Calu3 (cell line): Measurements from ENCODE around the gene ARHGAP32. TPM values are rescaled to one million over a fixed set of nuclear protein-coding genes. Genes with fewer than 3 reads are reported as not detected.

Experiments
- BruUV-seq: library from RNA; stranded (reverse); fragments of 400-500 nt; replicated peaks from 2 replicates; lab custom pipeline; 2021; lab: Mats Ljungman, UMichigan
- CTCF ChIA-PET: fragments of 300-600 bp; sonication (Branson Sonifier 250); formaldehyde crosslinking; loops from one replicate; lab custom pipeline; 2022; ENCODE audit warnings: antibody characterized with exemption; lab: Charles Lee
- DNase-seq: peaks from one replicate; pipeline ENCODE4 v3.0.0; 2022
- H3K27ac Mint-ChIP-seq: one replicate; pipeline ENCODE4 v1.8.0; 2022; ENCODE audit warnings: mixed read lengths; ENCODE audit not compliant: unreplicated experiment
- H3K27me3 Mint-ChIP-seq: one replicate; pipeline ENCODE4 v1.8.0; 2022; ENCODE audit warnings: mixed read lengths; ENCODE audit not compliant: unreplicated experiment
- H3K36me3 Mint-ChIP-seq: one replicate; pipeline ENCODE4 v1.8.0; 2022; ENCODE audit warnings: mild to moderate bottlenecking, moderate library complexity, mixed read lengths; ENCODE audit not compliant: insufficient read depth, unreplicated experiment
- H3K4me1 Mint-ChIP-seq: one replicate; pipeline ENCODE4 v1.8.0; 2022; ENCODE audit warnings: mild to moderate bottlenecking, low read depth, mixed read lengths; ENCODE audit not compliant: unreplicated experiment
- H3K4me3 Mint-ChIP-seq: one replicate; pipeline ENCODE4 v1.8.0; 2022; ENCODE audit warnings: mild to moderate bottlenecking, low read depth, moderate library complexity, mixed read lengths; ENCODE audit not compliant: unreplicated experiment
- H3K9me3 Mint-ChIP-seq: one replicate; pipeline ENCODE4 v1.8.0; 2022; ENCODE audit warnings: low read depth, mixed read lengths; ENCODE audit not compliant: unreplicated experiment
- CTCF ChIP-seq: fragments of 200-600 bp; IDR thresholded peaks from one replicate; pipeline ENCODE4 v1.8.0; 2022; ENCODE audit warnings: antibody characterized with exemption; ENCODE audit not compliant: unreplicated experiment
- intact Hi-C: fragments of 100-400 bp; cut with micrococcal nuclease; formaldehyde crosslinking; loops from one replicate; pipeline ENCODE4 v1.10.0; 2022; ENCODE audit not compliant: unreplicated experiment
- total RNA-seq: library from RNA; stranded (reverse); gene quantifications from 2 replicates; pipeline ENCODE4 v1.2.3, GENCODE V29; 2022

Gene ARHGAP32
- total RNA-seq, 1 experiment from 2014 or later, result 40.1 TPM

GRCh38 chr11:128955636-128956035 lies 236.5 kb downstream of the ARHGAP32 start:
- BruUV-seq, result no TSS peak
- DNase-seq, result no peak
- CTCF ChIA-PET, result interaction anchor here (0.9 to 1.4 kb wide), 6 partner anchors 47 to 71 kb away, joined by 4 to 20 read pairs (median 6); no protein-coding TSS in a partner anchor
- intact Hi-C loops, result loop anchor here (1.0 kb wide), 1 partner anchor 71 kb away; no protein-coding TSS in a partner anchor
- no peak overlapping the region for H3K4me3 Mint-ChIP-seq
- peaks cover 19% of the 10 kb centered on the region for H3K36me3 Mint-ChIP-seq
- no peaks in the 10 kb centered on the region for H3K9me3 Mint-ChIP-seq
- TF ChIP-seq CTCF, result no peak
- H3K4me1 Mint-ChIP-seq, result no peaks in the 10 kb centered on the region
- H3K27ac Mint-ChIP-seq, result no peak overlapping the region
- no peaks in the 10 kb centered on the region for H3K27me3 Mint-ChIP-seq

GRCh38 chr11:128953151-128953550 lies 239.0 kb downstream of the ARHGAP32 start:
- Mint-ChIP-seq H3K36me3 (peaks cover 19% of the 10 kb centered on the region), H3K27ac (no peak overlapping the region), H3K9me3 (no peaks in the 10 kb centered on the region), H3K4me1 (no peaks in the 10 kb centered on the region), H3K4me3 (no peak overlapping the region), H3K27me3 (no peaks in the 10 kb centered on the region)
- CTCF ChIA-PET, result no interaction called here
- no TSS peak for BruUV-seq
- no peak for TF ChIP-seq CTCF
- intact Hi-C loops, result no loop called here
- no peak for DNase-seq

GRCh38 chr11:128949791-128950454 lies 242.2 kb downstream of the ARHGAP32 start:
- Mint-ChIP-seq H3K27ac (no peak overlapping the region), H3K4me3 (no peak overlapping the region), H3K4me1 (no peaks in the 10 kb centered on the region), H3K36me3 (peaks cover 8% of the 10 kb centered on the region), H3K9me3 (no peaks in the 10 kb centered on the region), H3K27me3 (no peaks in the 10 kb centered on the region)
- DNase-seq, result no peak
- intact Hi-C loops, result no loop called here
- CTCF ChIA-PET, result interaction anchor here (1.5 kb wide), 1 partner anchor 65 kb away, joined by 8 read pairs; no protein-coding TSS in a partner anchor
- no peak for TF ChIP-seq CTCF
- BruUV-seq, result no TSS peak

GRCh38 chr11:128948583-128948982 lies 243.5 kb downstream of the ARHGAP32 start:
- peak; percentile 17 for DNase-seq
- CTCF ChIA-PET, result interaction anchor here (0.6 to 1.5 kb wide), 3 partner anchors 62 to 797 kb away, joined by 3 to 8 read pairs (median 5); no protein-coding TSS in a partner anchor
- intact Hi-C loops, result no loop called here
- Mint-ChIP-seq H3K4me3 (no peak overlapping the region), H3K27ac (no peak overlapping the region), H3K27me3 (no peaks in the 10 kb centered on the region), H3K4me1 (no peaks in the 10 kb centered on the region), H3K9me3 (no peaks in the 10 kb centered on the region), H3K36me3 (peaks cover 11% of the 10 kb centered on the region)
- no TSS peak for BruUV-seq
- no peak for TF ChIP-seq CTCF
